ENCODE data around the gene NCAPD2. TPM values are rescaled to one million over a fixed set of nuclear protein-coding genes. Genes with fewer than 3 reads are reported as not detected.

The NCAPD2 gene
- total and polyA plus RNA-seq, 2 donors (not counting 3 experiments of a cell fraction or from before 2014, with no cell fraction given), result 41.8 to 90.1 TPM

DNA sequence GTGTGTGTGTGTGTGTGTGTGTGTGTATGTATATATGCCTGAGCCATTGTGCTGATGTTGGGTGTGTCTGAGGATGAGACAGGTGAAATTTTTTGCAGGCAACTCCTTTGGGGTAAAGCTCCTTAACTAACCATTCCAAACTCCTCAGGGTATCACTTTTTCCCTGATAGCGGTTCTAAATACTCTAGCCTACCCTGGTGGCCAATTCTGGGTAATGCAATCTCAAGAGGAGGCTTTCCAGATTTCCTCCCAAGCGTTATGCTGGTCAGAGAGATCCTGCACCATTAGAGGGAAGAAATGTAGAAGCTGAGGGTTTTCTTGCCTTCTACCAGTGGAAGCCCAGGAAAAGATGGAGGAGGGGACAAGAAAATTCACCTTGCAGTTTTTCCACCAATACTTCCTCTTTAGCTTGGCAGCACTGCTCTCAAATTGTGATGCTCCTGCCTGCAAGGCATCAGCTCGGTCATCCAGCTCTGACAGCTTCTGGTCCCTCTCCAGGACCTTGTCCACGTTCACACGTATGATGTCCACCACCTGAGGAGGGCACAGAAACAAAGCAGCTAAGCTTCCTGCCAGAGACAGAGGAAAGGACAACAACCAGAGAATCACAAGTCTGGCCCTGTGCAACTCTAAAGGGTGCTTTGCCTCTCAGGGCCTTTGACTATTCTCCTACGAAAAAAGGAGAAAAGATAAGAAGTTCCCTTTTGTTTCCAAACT is 28.3 kb upstream of the NCAPD2 start:
- Histone ChIP-seq H3K36me3 (ENCODE audit: control insufficient read depth in 2 of 2, extremely low read depth in 1 of 2, insufficient read depth in 2 of 2, low read length in 2 of 2) (peaks cover 1 to 11% of the 10 kb centered on the region in 2 experiments), H2AFZ (ENCODE audit: low read depth, low read length) (no peak overlapping the region), H3K27ac (ENCODE audit: insufficient read depth, low read depth, low read length) (no peak overlapping the region), H3K79me2 (ENCODE audit: control insufficient read depth, insufficient read depth, low read length) (peaks cover 2% of the 10 kb centered on the region), H3K4me2 (ENCODE audit: insufficient read depth, low read length) (no peak overlapping the region), H4K20me1 (replicated peaks; ENCODE audit: control insufficient read depth, extremely low read depth, insufficient read depth, low read length) (no peaks in the 10 kb centered on the region), H3K9ac (replicated peaks; ENCODE audit: extremely low read depth, insufficient read depth, low read length) (no peak overlapping the region), H3K4me3 (replicated peaks in 1 of 3; ENCODE audit: insufficient read depth in 1 of 3, low read depth in 1 of 3, low read length in 3 of 3) (no peak overlapping the region), H3K27me3 (ENCODE audit: control insufficient read depth in 2 of 2, insufficient read depth in 2 of 2, low read length in 2 of 2) (no peaks in the 10 kb centered on the region), H3K9me1 (replicated peaks; ENCODE audit: control insufficient read depth, extremely low read depth, insufficient read depth, low read length) (no peaks in the 10 kb centered on the region), H3K4me1 (ENCODE audit: control insufficient read depth, extremely low read depth, insufficient read depth, low read length) (peaks cover 24% of the 10 kb centered on the region), H3K9me3 (replicated peaks; ENCODE audit: control insufficient read depth, insufficient read depth, low read length) (no peaks in the 10 kb centered on the region)
- peak; percentile 70 for DNase-seq (ENCODE audit: low read depth, low spot score)
- no peak for TF ChIP-seq POLR2AphosphoS5 (IDR thresholded peaks at IDR 0.05; ENCODE audit: insufficient read depth, low read depth, low read length)
- no peak for TF ChIP-seq POLR2A (IDR thresholded peaks at IDR 0.05; ENCODE audit: low read depth, low read length)
- TF ChIP-seq, protein P1, sequence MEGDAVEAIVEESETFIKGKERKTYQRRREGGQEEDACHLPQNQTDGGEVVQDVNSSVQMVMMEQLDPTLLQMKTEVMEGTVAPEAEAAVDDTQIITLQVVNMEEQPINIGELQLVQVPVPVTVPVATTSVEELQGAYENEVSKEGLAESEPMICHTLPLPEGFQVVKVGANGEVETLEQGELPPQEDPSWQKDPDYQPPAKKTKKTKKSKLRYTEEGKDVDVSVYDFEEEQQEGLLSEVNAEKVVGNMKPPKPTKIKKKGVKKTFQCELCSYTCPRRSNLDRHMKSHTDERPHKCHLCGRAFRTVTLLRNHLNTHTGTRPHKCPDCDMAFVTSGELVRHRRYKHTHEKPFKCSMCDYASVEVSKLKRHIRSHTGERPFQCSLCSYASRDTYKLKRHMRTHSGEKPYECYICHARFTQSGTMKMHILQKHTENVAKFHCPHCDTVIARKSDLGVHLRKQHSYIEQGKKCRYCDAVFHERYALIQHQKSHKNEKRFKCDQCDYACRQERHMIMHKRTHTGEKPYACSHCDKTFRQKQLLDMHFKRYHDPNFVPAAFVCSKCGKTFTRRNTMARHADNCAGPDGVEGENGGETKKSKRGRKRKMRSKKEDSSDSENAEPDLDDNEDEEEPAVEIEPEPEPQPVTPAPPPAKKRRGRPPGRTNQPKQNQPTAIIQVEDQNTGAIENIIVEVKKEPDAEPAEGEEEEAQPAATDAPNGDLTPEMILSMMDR (IDR thresholded peaks at IDR 0.05; ENCODE audit: extremely low read depth in 1 of 2, insufficient read depth in 1 of 2, low read depth in 1 of 2, low read length in 2 of 2), result peak; percentile 76 to 88
- TF ChIP-seq GATA2 (IDR thresholded peaks at IDR 0.05; ENCODE audit: insufficient read depth, insufficient read length, low read depth, low read length), result no peak
- ChIA-PET CTCF (interaction anchor here (0.6 to 2.9 kb wide), 59 partner anchors 9 to 270 kb away, joined by 3 to 147 read pairs (median 5); partner anchors contain the start of genes CD27, GAPDH, LTBR and MRPL51), POLR2A (interaction anchor here (1.0 to 1.6 kb wide), 4 partner anchors 14 to 68 kb away, joined by 3 to 5 read pairs (median 4); partner anchors contain the start of genes GAPDH, MRPL51 and TAPBPL)
- intact Hi-C loops (cut with micrococcal nuclease) (loop anchor here (1.0 to 5.0 kb wide), 3 partner anchors 42 to 128 kb away; no protein-coding TSS in a partner anchor), dilution Hi-C loops (cut with MboI; ENCODE audit: extremely low pct_ligation_motif_present, low sequenced_read_pairs) (no loop called here)
- BruUV-seq (replicated peaks), result no TSS peak
- peak; percentile 92 for FAIRE-seq

Data from endothelial cell of umbilical vein (primary cell).